Suprapubic skin (tissue), 4 donors: ENCODE measurements around the gene TYMP. TPM values are rescaled to one million over a fixed set of nuclear protein-coding genes. Genes with fewer than 3 reads are reported as not detected.

Experiments
- DNase-seq, 2 donors: peaks; one replicate each; pipeline ENCODE4 v3.0.0-alpha.2; 2019; ENCODE audit warnings: low spot score in 2 of 2
- H3K27ac ChIP-seq: fragments of 200-600 bp; sonication (generic); one replicate; pipeline ENCODE4 v1.5.1; 2019
- H3K27me3 ChIP-seq: fragments of 200-600 bp; sonication (generic); one replicate; pipeline ENCODE4 v1.5.1; 2019
- H3K36me3 ChIP-seq: fragments of 200-600 bp; sonication (generic); one replicate; pipeline ENCODE4 v1.5.1; 2019
- H3K4me1 ChIP-seq: fragments of 200-600 bp; sonication (generic); one replicate; pipeline ENCODE4 v1.5.1; 2019
- H3K4me3 ChIP-seq: fragments of 200-600 bp; sonication (generic); one replicate; pipeline ENCODE4 v1.5.1; 2019; ENCODE audit warnings: mild to moderate bottlenecking
- H3K9me3 ChIP-seq: fragments of 200-600 bp; sonication (generic); one replicate; pipeline ENCODE4 v1.5.1; 2019
- EP300 ChIP-seq: sonication (generic); formaldehyde crosslinking; IDR thresholded peaks from one replicate; pipeline ENCODE4 v1.6.1; 2017; ENCODE audit warnings: antibody characterized with exemption
- POLR2A ChIP-seq, 2 donors: fragments of 450-650 bp; IDR thresholded peaks; one replicate each; pipeline ENCODE4 v1.6.1; 2017; ENCODE audit warnings: antibody characterized with exemption in 2 of 2, mild to moderate bottlenecking in 2 of 2, moderate library complexity in 2 of 2
- POLR2AphosphoS5 ChIP-seq, 3 donors: sonication (generic); formaldehyde crosslinking; IDR thresholded peaks; one replicate each; pipeline ENCODE4 v1.6.1; 2017; ENCODE audit warnings: antibody characterized with exemption in 3 of 3
- WGBS: methylation state at CpG from one replicate; pipeline ENCODE4 v1.1.5; 2018; 5-methylcytosine and 5-hydroxymethylcytosine counted together
- total RNA-seq, 4 donors: library from RNA; depleted of rRNA; stranded (reverse); fragments of >200 nt; gene quantifications; one replicate each; pipeline ENCODE4 v1.1.0, GENCODE V29; 2016
- TF ChIP-seq, protein P1 (sequence below), 2 donors: fragments of 200-600 bp in 1 of 2; fragments of 450-650 bp in 1 of 2; sonication (generic) in 1 of 2; IDR thresholded peaks; one replicate each; pipeline ENCODE4 v1.5.1; 2016 to 2019; ENCODE audit warnings: antibody characterized with exemption in 2 of 2, mild to moderate bottlenecking in 1 of 2, moderate library complexity in 1 of 2

The TYMP gene
- total RNA-seq, 4 donors from 2014 or later, result 23.6 to 46.9 (median 30.8) TPM

DNA sequence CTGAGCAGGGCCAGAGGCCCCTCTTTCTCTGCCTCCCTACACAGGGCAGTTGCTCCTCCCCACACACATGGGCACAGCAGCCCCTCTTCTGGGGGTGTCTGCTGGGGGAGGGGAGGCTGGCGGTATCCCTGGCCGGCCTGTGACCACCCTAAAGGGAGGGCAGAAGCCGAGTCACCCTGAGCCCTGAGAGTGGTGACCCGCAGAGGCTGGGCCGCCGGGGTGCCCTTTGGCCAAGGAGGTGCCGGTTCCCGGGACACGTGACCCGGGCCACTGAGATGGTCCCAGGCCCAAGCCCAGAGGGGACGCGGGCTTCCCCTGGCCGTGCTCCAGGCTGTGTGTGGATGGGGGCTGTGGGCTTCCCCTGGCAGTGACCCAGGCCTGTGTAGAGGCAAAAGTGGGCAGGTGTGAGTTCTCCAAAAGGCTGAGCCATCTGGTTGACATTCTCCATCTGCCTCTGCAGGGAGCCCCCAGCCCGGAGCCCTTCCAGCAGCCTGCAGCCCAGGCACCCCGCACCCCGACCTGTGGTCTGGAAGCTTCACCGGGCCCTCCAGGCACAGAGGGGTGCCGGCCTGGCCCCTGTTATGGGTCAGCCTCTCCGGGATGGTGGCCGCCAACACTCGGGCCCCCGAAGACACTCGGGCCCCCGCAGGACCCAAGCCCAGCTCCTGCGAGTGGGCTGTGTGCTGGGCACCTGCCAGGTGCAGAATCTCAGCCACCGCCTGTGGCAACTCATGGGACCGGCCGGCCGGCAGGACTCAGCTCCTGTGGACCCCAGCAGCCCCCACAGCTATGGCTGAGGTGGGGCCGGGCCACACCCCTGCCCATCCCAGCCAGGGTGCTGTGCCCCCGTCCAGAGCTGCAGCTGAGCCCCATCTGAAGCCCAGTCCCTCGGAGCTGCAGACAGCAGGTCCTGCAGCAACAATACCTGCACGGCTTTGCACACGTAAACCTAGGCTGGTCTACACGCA, 47.4 kb downstream of the TYMP start:
- peaks cover 15% of the 10 kb centered on the region for H3K4me1 ChIP-seq
- no peak overlapping the region for H3K27ac ChIP-seq
- peak overlapping the region; percentile 54 for H3K4me3 ChIP-seq
- no peaks in the 10 kb centered on the region for H3K9me3 ChIP-seq
- TF ChIP-seq POLR2A (IDR thresholded peaks at IDR 0.05) (no peak), POLR2AphosphoS5 (IDR thresholded peaks at IDR 0.05) (no peak), EP300 (no peak)
- TF ChIP-seq, protein P1, sequence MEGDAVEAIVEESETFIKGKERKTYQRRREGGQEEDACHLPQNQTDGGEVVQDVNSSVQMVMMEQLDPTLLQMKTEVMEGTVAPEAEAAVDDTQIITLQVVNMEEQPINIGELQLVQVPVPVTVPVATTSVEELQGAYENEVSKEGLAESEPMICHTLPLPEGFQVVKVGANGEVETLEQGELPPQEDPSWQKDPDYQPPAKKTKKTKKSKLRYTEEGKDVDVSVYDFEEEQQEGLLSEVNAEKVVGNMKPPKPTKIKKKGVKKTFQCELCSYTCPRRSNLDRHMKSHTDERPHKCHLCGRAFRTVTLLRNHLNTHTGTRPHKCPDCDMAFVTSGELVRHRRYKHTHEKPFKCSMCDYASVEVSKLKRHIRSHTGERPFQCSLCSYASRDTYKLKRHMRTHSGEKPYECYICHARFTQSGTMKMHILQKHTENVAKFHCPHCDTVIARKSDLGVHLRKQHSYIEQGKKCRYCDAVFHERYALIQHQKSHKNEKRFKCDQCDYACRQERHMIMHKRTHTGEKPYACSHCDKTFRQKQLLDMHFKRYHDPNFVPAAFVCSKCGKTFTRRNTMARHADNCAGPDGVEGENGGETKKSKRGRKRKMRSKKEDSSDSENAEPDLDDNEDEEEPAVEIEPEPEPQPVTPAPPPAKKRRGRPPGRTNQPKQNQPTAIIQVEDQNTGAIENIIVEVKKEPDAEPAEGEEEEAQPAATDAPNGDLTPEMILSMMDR (IDR thresholded peaks at IDR 0.05), result no peak
- no peak for DNase-seq
- WGBS, result no CpG with 5 or more reads among the region's 35 CpGs
- peaks cover 61% of the 10 kb centered on the region for H3K27me3 ChIP-seq
- no peaks in the 10 kb centered on the region for H3K36me3 ChIP-seq

DNA sequence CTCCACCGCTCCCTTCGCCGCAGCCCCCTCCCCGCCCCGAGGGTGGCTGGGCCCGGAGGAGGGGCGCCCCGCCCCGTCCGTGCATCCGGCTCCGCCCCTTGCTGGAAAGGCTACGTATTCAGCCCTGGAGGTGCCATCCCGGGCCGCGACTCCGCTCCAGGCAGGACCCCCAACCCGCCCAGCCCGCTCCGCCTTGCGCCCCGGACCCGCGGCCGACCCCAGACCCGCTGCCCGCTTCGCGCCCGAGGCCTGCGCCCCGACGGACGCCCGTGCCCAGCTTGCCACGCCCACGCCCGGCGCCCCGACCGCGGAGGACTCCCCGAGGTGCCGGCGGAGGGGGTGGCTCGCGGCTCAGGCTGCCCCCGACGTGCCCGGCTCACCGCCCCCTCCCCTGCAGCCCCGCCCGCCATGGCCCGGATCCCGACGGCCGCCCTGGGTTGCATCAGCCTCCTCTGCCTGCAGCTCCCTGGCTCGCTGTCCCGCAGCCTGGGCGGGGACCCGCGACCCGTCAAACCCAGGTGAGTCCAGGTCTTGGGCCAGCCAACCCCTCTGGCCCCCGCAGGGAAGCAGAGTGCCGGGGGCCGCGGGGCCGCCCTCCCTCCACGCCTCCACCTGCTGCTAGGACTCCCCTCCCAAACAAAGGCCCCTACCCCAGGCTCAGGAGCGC, 48.2 kb downstream of the TYMP start, which contains the start of gene ADM2:
Gene ADM2, plus strand, starts transcription at position 104 of the 667 bp plus-strand sequence. Its CDS starts 305 bp downstream, at position 409.
- Histone ChIP-seq H3K4me1 (peaks cover 15% of the 10 kb centered on the region), H3K27me3 (peaks cover 54% of the 10 kb centered on the region), H3K27ac (no peak within 1 kb of the TSS), H3K9me3 (no peaks in the 10 kb centered on the region), H3K36me3 (no peaks in the 10 kb centered on the region), H3K4me3 (peak within 1 kb of the TSS; percentile 54)
- TF ChIP-seq, protein P1 (IDR thresholded peaks at IDR 0.05), result no peak
- no peak for TF ChIP-seq POLR2AphosphoS5 (IDR thresholded peaks at IDR 0.05)
- no peak for TF ChIP-seq EP300
- TF ChIP-seq POLR2A (IDR thresholded peaks at IDR 0.05), result no peak
- DNase-seq, result no peak
- WGBS, result no CpG with 5 or more reads among the region's 70 CpGs

DNA sequence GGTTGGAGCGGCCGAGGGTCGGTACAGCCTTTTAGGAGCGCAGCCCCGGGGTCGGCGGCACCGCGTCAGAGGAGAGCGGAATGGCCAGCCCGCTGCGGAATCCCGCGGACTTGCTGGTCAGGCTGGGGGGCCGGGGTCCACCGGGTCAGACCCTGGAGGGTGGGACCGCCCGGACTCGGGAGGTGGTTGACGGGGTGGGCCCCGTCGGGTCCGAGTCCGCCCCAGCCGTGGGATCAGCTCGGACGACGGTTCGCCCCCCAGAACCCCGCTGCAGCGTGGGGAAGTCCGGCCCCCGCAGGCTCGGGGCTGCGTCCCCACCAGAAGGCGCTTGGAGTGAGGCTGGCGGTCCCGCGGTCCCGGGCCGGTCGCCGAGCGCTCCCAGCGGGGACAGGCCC, 48.8 kb downstream of the TYMP start:
- no peaks in the 10 kb centered on the region for H3K9me3 ChIP-seq
- H3K4me1 ChIP-seq, result peaks cover 15% of the 10 kb centered on the region
- H3K27ac ChIP-seq, result no peak overlapping the region
- no peak for DNase-seq
- no peak for TF ChIP-seq POLR2A (IDR thresholded peaks at IDR 0.05)
- TF ChIP-seq EP300, result no peak
- TF ChIP-seq, protein P1 (IDR thresholded peaks at IDR 0.05), result no peak
- TF ChIP-seq POLR2AphosphoS5 (IDR thresholded peaks at IDR 0.05), result no peak
- WGBS, result 6% methylated on average over 34 of the region's 45 CpGs
- peaks cover 51% of the 10 kb centered on the region for H3K27me3 ChIP-seq
- H3K4me3 ChIP-seq, result peak overlapping the region; percentile 54
- H3K36me3 ChIP-seq, result no peaks in the 10 kb centered on the region

DNA sequence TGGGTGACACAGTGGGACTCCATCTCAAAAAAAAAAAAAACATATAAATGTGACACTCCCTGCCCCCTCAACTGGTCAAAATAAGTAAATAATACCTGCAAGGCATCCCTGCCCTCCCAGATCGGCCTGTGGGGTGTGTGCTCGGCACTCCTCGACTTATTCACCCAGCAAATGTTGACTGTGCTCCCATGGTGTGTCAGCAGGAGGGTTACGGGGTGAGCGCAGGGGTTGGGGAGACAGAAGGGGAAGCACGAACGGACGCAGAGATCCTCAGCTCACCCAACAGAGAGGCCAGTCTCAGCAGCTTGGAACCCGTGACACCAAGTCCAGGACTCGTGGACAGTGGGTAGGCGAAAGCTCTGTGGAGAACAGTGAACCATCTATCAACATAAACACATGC, 50.1 kb downstream of the TYMP start:
- no peak overlapping the region for H3K27ac ChIP-seq
- TF ChIP-seq POLR2A (IDR thresholded peaks at IDR 0.05), result no peak
- TF ChIP-seq, protein P1 (IDR thresholded peaks at IDR 0.05), result no peak
- no peak for TF ChIP-seq EP300
- no peak for TF ChIP-seq POLR2AphosphoS5 (IDR thresholded peaks at IDR 0.05)
- no peak for DNase-seq
- WGBS, result 79% methylated on average over 11 of the region's 11 CpGs
- H3K4me3 ChIP-seq, result no peak overlapping the region
- H3K4me1 ChIP-seq, result peaks cover 23% of the 10 kb centered on the region
- H3K36me3 ChIP-seq, result no peaks in the 10 kb centered on the region
- no peaks in the 10 kb centered on the region for H3K9me3 ChIP-seq
- H3K27me3 ChIP-seq, result peaks cover 46% of the 10 kb centered on the region

DNA sequence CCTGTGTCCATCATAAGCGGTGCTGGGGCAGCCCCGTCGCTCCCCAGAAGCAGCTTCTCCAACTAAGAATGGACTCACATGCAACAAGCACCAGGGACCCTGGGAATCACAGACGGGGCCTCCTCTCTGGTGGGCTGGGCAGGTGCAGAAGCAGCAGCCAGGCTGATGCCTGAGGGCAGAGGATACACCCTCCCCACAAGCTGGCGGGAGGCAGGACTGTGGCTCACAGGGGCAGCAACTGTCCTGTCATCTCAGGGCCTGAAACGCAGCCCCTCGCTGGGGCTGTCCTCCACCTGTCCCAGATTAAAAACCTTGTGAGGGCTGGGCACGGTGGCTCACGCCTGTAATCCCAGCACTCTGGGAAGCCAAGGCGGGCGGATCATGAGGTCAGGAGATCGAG, 51.9 kb downstream of the TYMP start:
- peaks cover 35% of the 10 kb centered on the region for H3K4me1 ChIP-seq
- H3K4me3 ChIP-seq, result no peak overlapping the region
- H3K9me3 ChIP-seq, result no peaks in the 10 kb centered on the region
- WGBS, result 89% methylated on average over 12 of the region's 12 CpGs
- DNase-seq, result no peak
- peaks cover 30% of the 10 kb centered on the region for H3K27me3 ChIP-seq
- no peak for TF ChIP-seq EP300
- TF ChIP-seq, protein P1 (IDR thresholded peaks at IDR 0.05), result no peak
- TF ChIP-seq POLR2AphosphoS5 (IDR thresholded peaks at IDR 0.05), result no peak
- no peak for TF ChIP-seq POLR2A (IDR thresholded peaks at IDR 0.05)
- no peaks in the 10 kb centered on the region for H3K36me3 ChIP-seq
- no peak overlapping the region for H3K27ac ChIP-seq
